ENCODE measurements around the gene GRM8. TPM values are rescaled to one million over a fixed set of nuclear protein-coding genes. Genes with fewer than 3 reads are reported as not detected.

The GRM8 gene
- total RNA-seq, 1 donor from 2014 or later, result 2.2 TPM

DNA sequence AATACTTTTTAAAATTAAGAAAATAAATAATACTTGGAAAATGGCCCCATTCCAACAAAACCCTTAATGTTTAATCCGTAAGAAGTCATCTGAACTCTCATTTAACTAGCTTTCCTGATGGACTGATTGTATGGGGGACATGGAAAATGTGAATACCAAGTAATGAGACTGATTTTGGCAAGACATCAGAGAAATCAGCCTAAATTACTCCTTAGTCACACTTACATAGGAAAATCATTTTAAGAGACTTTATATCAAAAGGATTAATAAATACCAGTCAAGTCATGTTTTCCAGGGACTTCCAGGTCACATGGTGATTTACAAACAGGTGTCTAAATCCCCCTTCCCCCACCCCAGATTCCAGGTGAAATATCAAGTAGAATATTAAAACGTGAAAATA, 58.2 kb downstream of the GRM8 start:
- H3K9ac ChIP-seq (ENCODE audit: low read length), result no peak overlapping the region
- no peak overlapping the region for H3K4me2 ChIP-seq (ENCODE audit: low read length)
- H3K36me3 Mint-ChIP-seq (ENCODE audit: low read depth, unreplicated experiment), result no peaks in the 10 kb centered on the region
- H3K27me3 Mint-ChIP-seq (ENCODE audit: low read depth, unreplicated experiment), result no peaks in the 10 kb centered on the region
- H3K27me3 ChIP-seq (ENCODE audit: insufficient read depth, low read length), result no peaks in the 10 kb centered on the region
- no peaks in the 10 kb centered on the region for H3K9me3 ChIP-seq (ENCODE audit: insufficient read depth, low read depth, low read length)
- H3K4me3 Mint-ChIP-seq (ENCODE audit: unreplicated experiment), result no peak overlapping the region
- H3K4me1 Mint-ChIP-seq (ENCODE audit: low read depth, unreplicated experiment), result peaks cover 4% of the 10 kb centered on the region
- H3K27ac ChIP-seq (ENCODE audit: low read depth, low read length), result no peak overlapping the region
- no peaks in the 10 kb centered on the region for H3K79me2 ChIP-seq (ENCODE audit: insufficient read depth, low read length)
- FAIRE-seq (no peak), DNase-seq (ENCODE audit: low read depth) (no peak)
- H4K20me1 ChIP-seq (ENCODE audit: insufficient read depth, low read length), result no peaks in the 10 kb centered on the region
- H3K36me3 ChIP-seq (ENCODE audit: insufficient read depth, low read length), result no peaks in the 10 kb centered on the region
- H3K4me3 ChIP-seq (ENCODE audit: insufficient read depth, low read depth, low read length), result no peak overlapping the region
- H3K9me3 Mint-ChIP-seq (ENCODE audit: unreplicated experiment), result no peaks in the 10 kb centered on the region
- no peaks in the 10 kb centered on the region for H3K4me1 ChIP-seq (ENCODE audit: insufficient read depth, low read length)
- TF ChIP-seq EZH2 (IDR thresholded peaks at IDR 0.05; ENCODE audit: insufficient read depth, low read length), result no peak
- TF ChIP-seq, protein P1, sequence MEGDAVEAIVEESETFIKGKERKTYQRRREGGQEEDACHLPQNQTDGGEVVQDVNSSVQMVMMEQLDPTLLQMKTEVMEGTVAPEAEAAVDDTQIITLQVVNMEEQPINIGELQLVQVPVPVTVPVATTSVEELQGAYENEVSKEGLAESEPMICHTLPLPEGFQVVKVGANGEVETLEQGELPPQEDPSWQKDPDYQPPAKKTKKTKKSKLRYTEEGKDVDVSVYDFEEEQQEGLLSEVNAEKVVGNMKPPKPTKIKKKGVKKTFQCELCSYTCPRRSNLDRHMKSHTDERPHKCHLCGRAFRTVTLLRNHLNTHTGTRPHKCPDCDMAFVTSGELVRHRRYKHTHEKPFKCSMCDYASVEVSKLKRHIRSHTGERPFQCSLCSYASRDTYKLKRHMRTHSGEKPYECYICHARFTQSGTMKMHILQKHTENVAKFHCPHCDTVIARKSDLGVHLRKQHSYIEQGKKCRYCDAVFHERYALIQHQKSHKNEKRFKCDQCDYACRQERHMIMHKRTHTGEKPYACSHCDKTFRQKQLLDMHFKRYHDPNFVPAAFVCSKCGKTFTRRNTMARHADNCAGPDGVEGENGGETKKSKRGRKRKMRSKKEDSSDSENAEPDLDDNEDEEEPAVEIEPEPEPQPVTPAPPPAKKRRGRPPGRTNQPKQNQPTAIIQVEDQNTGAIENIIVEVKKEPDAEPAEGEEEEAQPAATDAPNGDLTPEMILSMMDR (IDR thresholded peaks at IDR 0.05; ENCODE audit: insufficient read depth, low read depth, low read length), result no peak
- no peak overlapping the region for H3K27ac Mint-ChIP-seq (ENCODE audit: unreplicated experiment)
- no peak overlapping the region for H2AFZ ChIP-seq (ENCODE audit: low read depth, low read length)

DNA sequence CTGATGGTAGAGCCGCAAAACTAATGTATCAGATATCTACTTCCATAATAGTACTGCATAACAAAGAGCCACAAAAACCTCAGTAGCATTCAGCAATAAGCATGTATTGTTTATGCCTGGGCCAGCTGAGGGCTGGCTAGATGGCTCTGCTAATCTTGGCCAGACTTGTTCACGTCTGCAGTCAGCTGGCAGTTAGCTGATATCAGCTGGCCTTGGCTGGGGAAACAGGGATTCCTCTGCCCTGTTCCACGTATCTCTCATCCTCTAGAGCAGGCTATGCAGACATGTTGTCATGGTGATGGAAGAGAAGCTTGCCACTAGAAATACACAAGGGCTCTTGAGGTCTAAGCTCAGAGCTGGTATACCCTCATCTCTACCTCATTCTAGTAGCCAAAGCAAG, 62.9 kb downstream of the GRM8 start:
- no peaks in the 10 kb centered on the region for H3K9me3 Mint-ChIP-seq (ENCODE audit: unreplicated experiment)
- TF ChIP-seq EZH2 (IDR thresholded peaks at IDR 0.05; ENCODE audit: insufficient read depth, low read length), result no peak
- TF ChIP-seq, protein P1 (IDR thresholded peaks at IDR 0.05; ENCODE audit: insufficient read depth, low read depth, low read length), result no peak
- H3K9me3 ChIP-seq (ENCODE audit: insufficient read depth, low read depth, low read length), result no peaks in the 10 kb centered on the region
- H4K20me1 ChIP-seq (ENCODE audit: insufficient read depth, low read length), result no peaks in the 10 kb centered on the region
- H3K27me3 Mint-ChIP-seq (ENCODE audit: low read depth, unreplicated experiment), result no peaks in the 10 kb centered on the region
- no peaks in the 10 kb centered on the region for H3K36me3 Mint-ChIP-seq (ENCODE audit: low read depth, unreplicated experiment)
- H3K4me1 Mint-ChIP-seq (ENCODE audit: low read depth, unreplicated experiment), result peaks cover 4% of the 10 kb centered on the region
- H3K79me2 ChIP-seq (ENCODE audit: insufficient read depth, low read length), result no peaks in the 10 kb centered on the region
- H2AFZ ChIP-seq (ENCODE audit: low read depth, low read length), result no peak overlapping the region
- H3K4me2 ChIP-seq (ENCODE audit: low read length), result no peak overlapping the region
- no peaks in the 10 kb centered on the region for H3K27me3 ChIP-seq (ENCODE audit: insufficient read depth, low read length)
- H3K4me1 ChIP-seq (ENCODE audit: insufficient read depth, low read length), result no peaks in the 10 kb centered on the region
- no peak overlapping the region for H3K4me3 ChIP-seq (ENCODE audit: insufficient read depth, low read depth, low read length)
- no peak overlapping the region for H3K27ac Mint-ChIP-seq (ENCODE audit: unreplicated experiment)
- DNase-seq (ENCODE audit: low read depth) (no peak), FAIRE-seq (no peak)
- no peak overlapping the region for H3K9ac ChIP-seq (ENCODE audit: low read length)
- no peak overlapping the region for H3K27ac ChIP-seq (ENCODE audit: low read depth, low read length)
- H3K4me3 Mint-ChIP-seq (ENCODE audit: unreplicated experiment), result no peak overlapping the region
- no peaks in the 10 kb centered on the region for H3K36me3 ChIP-seq (ENCODE audit: insufficient read depth, low read length)

DNA sequence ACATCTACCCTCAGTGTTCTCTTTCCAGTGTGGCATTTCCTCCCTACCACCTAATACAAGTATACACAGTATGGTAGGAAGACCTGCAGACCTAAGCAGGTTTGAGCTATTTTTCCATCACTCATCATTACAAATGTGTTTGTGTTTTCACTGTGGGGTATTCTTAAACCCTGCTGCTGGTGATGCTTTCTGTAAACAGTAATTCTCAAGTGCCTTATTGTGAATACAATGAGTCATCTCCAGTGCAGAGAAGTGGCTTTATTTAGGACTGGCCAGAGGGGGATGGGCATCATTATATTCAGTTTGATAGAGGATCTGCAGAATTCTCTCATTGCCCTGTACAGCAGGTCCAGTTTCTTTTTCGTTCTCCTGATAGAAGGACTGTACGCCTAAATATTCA, 63.7 kb downstream of the GRM8 start:
- no peak for DNase-seq (ENCODE audit: low read depth)
- Histone ChIP-seq H3K4me2 (ENCODE audit: low read length) (no peak overlapping the region), H3K27me3 (ENCODE audit: insufficient read depth, low read length) (no peaks in the 10 kb centered on the region), H2AFZ (ENCODE audit: low read depth, low read length) (no peak overlapping the region), H3K9me3 (ENCODE audit: insufficient read depth, low read depth, low read length) (no peaks in the 10 kb centered on the region), H3K4me3 (ENCODE audit: insufficient read depth, low read depth, low read length) (no peak overlapping the region), H3K4me1 (ENCODE audit: insufficient read depth, low read length) (no peaks in the 10 kb centered on the region), H3K9ac (ENCODE audit: low read length) (no peak overlapping the region), H3K79me2 (ENCODE audit: insufficient read depth, low read length) (no peaks in the 10 kb centered on the region), H4K20me1 (ENCODE audit: insufficient read depth, low read length) (no peaks in the 10 kb centered on the region), H3K27ac (ENCODE audit: low read depth, low read length) (no peak overlapping the region), H3K36me3 (ENCODE audit: insufficient read depth, low read length) (no peaks in the 10 kb centered on the region)
- no peak overlapping the region for H3K4me3 Mint-ChIP-seq (ENCODE audit: unreplicated experiment)
- FAIRE-seq, result no peak
- H3K27me3 Mint-ChIP-seq (ENCODE audit: low read depth, unreplicated experiment), result no peaks in the 10 kb centered on the region
- H3K36me3 Mint-ChIP-seq (ENCODE audit: low read depth, unreplicated experiment), result no peaks in the 10 kb centered on the region
- TF ChIP-seq EZH2 (IDR thresholded peaks at IDR 0.05; ENCODE audit: insufficient read depth, low read length), result no peak
- TF ChIP-seq, protein P1 (IDR thresholded peaks at IDR 0.05; ENCODE audit: insufficient read depth, low read depth, low read length), result no peak
- no peak overlapping the region for H3K27ac Mint-ChIP-seq (ENCODE audit: unreplicated experiment)
- no peaks in the 10 kb centered on the region for H3K9me3 Mint-ChIP-seq (ENCODE audit: unreplicated experiment)
- H3K4me1 Mint-ChIP-seq (ENCODE audit: low read depth, unreplicated experiment), result peaks cover 4% of the 10 kb centered on the region

Measured in astrocyte (in vitro differentiated cells and primary cell).